ENCODE results near the gene ADCY1. TPM values are rescaled to one million over a fixed set of nuclear protein-coding genes. Genes with fewer than 3 reads are reported as not detected.

The ADCY1 gene
- total and polyA plus RNA-seq, 3 donors from 2014 or later: 6.6 to 14.1 (median 13.7) TPM

GRCh38 chr7:45631569-45631968 is 57.4 kb downstream of the ADCY1 start:
- TF ChIP-seq CTCF (IDR thresholded peaks at IDR 0.05) (no peak), POLR2A (IDR thresholded peaks at IDR 0.05) (no peak)
- no peak for DNase-seq
- Histone ChIP-seq H3K27ac (no peak overlapping the region), H3K9me3 (no peaks in the 10 kb centered on the region), H3K27me3 (no peaks in the 10 kb centered on the region), H3K4me1 (no peaks in the 10 kb centered on the region), H3K4me3 (no peak overlapping the region), H3K36me3 (ENCODE audit: low read depth, missing control alignments) (no peaks in the 10 kb centered on the region)
- intact Hi-C loops (cut with DNase I; ENCODE audit: low total_unique reads): no loop called here
- WGBS, 2 donors: 98 to 100% methylated on average over 1 of the region's 1 CpG

GRCh38 chr7:45636733-45637132 is 62.6 kb downstream of the ADCY1 start:
- DNase-seq: no peak
- H3K27ac ChIP-seq: no peak overlapping the region
- H3K9me3 ChIP-seq: no peaks in the 10 kb centered on the region
- no peaks in the 10 kb centered on the region for H3K36me3 ChIP-seq (ENCODE audit: low read depth, missing control alignments)
- no peaks in the 10 kb centered on the region for H3K4me1 ChIP-seq
- no peak overlapping the region for H3K4me3 ChIP-seq
- WGBS, 2 donors: 91% methylated on average over 3 of the region's 3 CpGs
- TF ChIP-seq POLR2A (IDR thresholded peaks at IDR 0.05): no peak
- no peak for TF ChIP-seq CTCF (IDR thresholded peaks at IDR 0.05)
- no peaks in the 10 kb centered on the region for H3K27me3 ChIP-seq
- intact Hi-C loops (cut with DNase I; ENCODE audit: low total_unique reads): no loop called here

GRCh38 chr7:45638916-45639315 is 64.7 kb downstream of the ADCY1 start:
- Histone ChIP-seq H3K9me3 (no peaks in the 10 kb centered on the region), H3K4me1 (no peaks in the 10 kb centered on the region), H3K27me3 (no peaks in the 10 kb centered on the region), H3K4me3 (no peak overlapping the region), H3K27ac (no peak overlapping the region), H3K36me3 (ENCODE audit: low read depth, missing control alignments) (no peaks in the 10 kb centered on the region)
- WGBS, 2 donors: 59 to 78% methylated on average over 2 of the region's 2 CpGs
- intact Hi-C loops (cut with DNase I; ENCODE audit: low total_unique reads): no loop called here
- DNase-seq: no peak
- no peak for TF ChIP-seq CTCF (IDR thresholded peaks at IDR 0.05)
- no peak for TF ChIP-seq POLR2A (IDR thresholded peaks at IDR 0.05)

- WGBS, 2 donors: 94 to 100% methylated on average over 1 of the region's 1 CpG
- no peak overlapping the region for H3K4me3 ChIP-seq
- no peaks in the 10 kb centered on the region for H3K36me3 ChIP-seq (ENCODE audit: low read depth, missing control alignments)
- TF ChIP-seq CTCF (IDR thresholded peaks at IDR 0.05) (no peak), POLR2A (IDR thresholded peaks at IDR 0.05) (no peak)
- intact Hi-C loops (cut with DNase I; ENCODE audit: low total_unique reads): no loop called here
- H3K27me3 ChIP-seq: no peaks in the 10 kb centered on the region
- no peak overlapping the region for H3K27ac ChIP-seq
- H3K9me3 ChIP-seq: no peaks in the 10 kb centered on the region
- no peaks in the 10 kb centered on the region for H3K4me1 ChIP-seq
- DNase-seq: no peak
These were observed 67.9 kb downstream of the ADCY1 start for GRCh38 chr7:45642044-45642443.

- 85 to 96% methylated on average over 7 of the region's 7 CpGs for WGBS, 2 donors
- H3K27me3 ChIP-seq: no peaks in the 10 kb centered on the region
- no peak for TF ChIP-seq CTCF (IDR thresholded peaks at IDR 0.05)
- no peak for TF ChIP-seq POLR2A (IDR thresholded peaks at IDR 0.05)
- no peak overlapping the region for H3K27ac ChIP-seq
- no peaks in the 10 kb centered on the region for H3K4me1 ChIP-seq
- H3K36me3 ChIP-seq (ENCODE audit: low read depth, missing control alignments): no peaks in the 10 kb centered on the region
- no peak overlapping the region for H3K4me3 ChIP-seq
- intact Hi-C loops (cut with DNase I; ENCODE audit: low total_unique reads): no loop called here
- H3K9me3 ChIP-seq: no peaks in the 10 kb centered on the region
- no peak for DNase-seq
These were observed 69.5 kb downstream of the ADCY1 start for GRCh38 chr7:45643630-45644029.
